ENCODE results near the gene CYP11A1. TPM values are rescaled to one million over a fixed set of nuclear protein-coding genes. Genes with fewer than 3 reads are reported as not detected.
A peak's percentile ranks its signal among the peaks of the same experiment; 100 is the strongest.

CYP11A1 gene
- total RNA-seq, 1 donor: 0.90 TPM

GRCh38 chr15:74316141-74316540, 51.3 kb downstream of the CYP11A1 start:
- TF ChIP-seq CTCF (IDR thresholded peaks at IDR 0.05; ENCODE audit: insufficient read depth, low read length): no peak
- H3K4me3 ChIP-seq (ENCODE audit: low read depth, low read length): no peak overlapping the region
- no peak for DNase-seq (ENCODE audit: low read depth)

GRCh38 chr15:74315626-74316025, 51.8 kb downstream of the CYP11A1 start:
- no peak overlapping the region for H3K4me3 ChIP-seq (ENCODE audit: low read depth, low read length)
- no peak for TF ChIP-seq CTCF (IDR thresholded peaks at IDR 0.05; ENCODE audit: insufficient read depth, low read length)
- DNase-seq (ENCODE audit: low read depth): no peak

DNA sequence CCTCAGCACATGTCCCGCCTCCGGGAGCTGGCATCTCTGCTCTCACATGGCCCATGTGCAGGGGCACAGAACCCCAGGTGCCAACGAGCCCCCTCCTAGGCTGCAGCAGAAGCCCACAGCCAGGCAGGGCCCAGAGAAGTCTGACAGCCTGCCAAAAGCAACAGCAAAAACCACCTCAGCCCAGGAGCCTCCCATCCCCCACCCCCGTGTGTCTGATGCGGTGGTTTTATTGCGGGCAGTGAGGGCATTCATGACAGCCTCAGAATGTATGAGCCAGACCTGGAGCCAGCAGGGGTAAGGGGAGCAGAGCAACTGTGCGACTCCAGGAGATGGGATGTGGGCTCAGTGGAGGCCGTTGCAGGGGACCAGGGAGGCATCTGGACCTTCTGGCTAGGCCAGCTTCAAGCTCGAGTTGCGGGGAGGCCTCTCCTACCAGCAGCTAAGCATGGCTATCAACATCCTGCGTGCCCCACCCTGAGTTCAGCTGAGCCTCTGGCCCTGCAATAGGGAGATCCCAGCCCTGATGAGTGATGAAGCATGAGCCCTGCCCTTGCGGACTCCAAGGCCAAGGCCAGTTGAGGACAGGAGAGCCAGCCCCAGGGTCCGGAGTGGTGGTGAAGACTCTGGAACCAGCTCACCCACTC, 52.5 kb downstream of the CYP11A1 start:
- peak; percentile 54 for DNase-seq (ENCODE audit: low read depth)
- no peak overlapping the region for H3K4me3 ChIP-seq (ENCODE audit: low read depth, low read length)
- no peak for TF ChIP-seq CTCF (IDR thresholded peaks at IDR 0.05; ENCODE audit: insufficient read depth, low read length)

GRCh38 chr15:74313889-74314288, 53.6 kb downstream of the CYP11A1 start:
- no peak for TF ChIP-seq CTCF (IDR thresholded peaks at IDR 0.05; ENCODE audit: insufficient read depth, low read length)
- no peak for DNase-seq (ENCODE audit: low read depth)
- no peak overlapping the region for H3K4me3 ChIP-seq (ENCODE audit: low read depth, low read length)

DNA sequence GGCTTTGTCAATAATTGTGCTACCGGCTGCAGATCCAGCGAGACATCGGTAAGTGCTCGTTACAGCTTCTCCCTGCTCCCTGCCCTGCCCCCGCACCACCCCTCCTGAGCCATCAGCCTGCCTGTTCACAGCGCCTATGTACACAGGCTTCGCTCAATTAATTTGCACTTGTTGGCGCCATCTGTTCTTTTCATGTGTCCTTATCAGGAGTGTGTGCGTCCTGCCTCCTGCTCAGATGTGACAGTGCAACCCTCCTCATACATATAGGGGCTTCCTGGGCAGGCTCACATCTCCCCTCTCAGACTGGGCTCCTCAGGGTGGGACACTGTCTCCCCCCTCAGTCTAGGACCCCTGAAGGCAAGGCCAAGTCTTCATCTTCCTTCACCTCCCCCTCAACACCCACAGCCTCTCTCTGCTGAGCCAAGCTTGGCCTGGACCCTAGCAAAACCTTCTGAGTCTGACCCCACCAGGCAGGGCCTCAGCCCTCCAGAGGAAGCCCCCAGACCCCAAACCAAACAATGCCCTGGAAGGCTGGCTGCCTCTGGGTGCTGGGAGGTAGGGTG, 54.9 kb downstream of the CYP11A1 start:
- TF ChIP-seq CTCF (IDR thresholded peaks at IDR 0.05; ENCODE audit: insufficient read depth, low read length): no peak
- H3K4me3 ChIP-seq (ENCODE audit: low read depth, low read length): no peak overlapping the region
- DNase-seq (ENCODE audit: low read depth): no peak

DNA sequence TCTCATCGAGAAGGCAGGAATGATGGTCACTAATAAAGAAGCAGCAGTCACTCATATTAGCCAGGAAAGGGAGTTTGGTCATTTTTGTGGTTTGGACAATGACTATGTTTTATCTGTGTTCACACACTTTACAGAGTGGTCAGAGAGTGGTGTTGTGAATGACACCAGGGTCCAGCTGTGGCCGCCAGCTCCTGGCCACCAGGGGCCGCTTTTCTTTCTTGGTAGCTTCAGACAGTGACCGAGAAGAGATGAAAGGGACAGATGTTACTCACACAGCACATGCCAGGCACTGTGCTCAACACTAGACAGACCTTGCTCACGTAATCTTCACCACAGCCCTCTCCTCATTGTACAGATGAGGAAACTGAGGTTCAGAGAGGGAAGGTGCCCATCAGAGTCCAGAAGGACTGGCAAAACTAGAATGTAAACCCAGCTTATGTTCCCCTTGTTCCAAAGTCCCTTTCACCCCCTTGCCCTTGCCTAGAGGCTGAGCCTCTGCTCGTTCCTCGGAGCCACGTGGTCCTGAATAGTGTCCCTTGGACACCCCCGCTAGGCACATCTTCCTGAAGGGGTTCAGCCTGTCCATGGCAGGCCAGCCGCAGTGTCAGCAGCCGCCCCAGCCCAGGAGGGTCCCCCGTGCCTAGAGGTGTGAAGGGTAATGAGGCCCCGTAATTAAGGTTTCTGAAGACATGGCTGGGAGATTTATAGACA, 55.6 kb downstream of the CYP11A1 start:
- no peak overlapping the region for H3K4me3 ChIP-seq (ENCODE audit: low read depth, low read length)
- DNase-seq (ENCODE audit: low read depth): no peak
- peak; percentile 41 for TF ChIP-seq CTCF (IDR thresholded peaks at IDR 0.05; ENCODE audit: insufficient read depth, low read length)
